GM13977 (cell line): ENCODE results near the gene SHROOM1.

Source experiments
- DNase-seq: peaks from one replicate; pipeline ENCODE4 v3.0.0; 2012; ENCODE audit warnings: low spot score
- in situ Hi-C: fragments of 300-500 bp; cut with MboI; formaldehyde crosslinking; loops from one replicate; pipeline ENCODE4 v1.12.0; 2022; ENCODE audit warnings: low sequenced_read_pairs, low pct_unique_long_range_greater_than_20kb, mixed read lengths, inconsistent platforms; ENCODE audit not compliant: unreplicated experiment
- TF ChIP-seq, protein P1 (sequence below): IDR thresholded peaks from 2 replicates; pipeline ENCODE4 v1.5.1; 2012; ENCODE audit warnings: mild to moderate bottlenecking, control low read depth; ENCODE audit not compliant: insufficient read depth; ENCODE audit errors: extremely low read depth, missing control alignments

Gene SHROOM1

DNA sequence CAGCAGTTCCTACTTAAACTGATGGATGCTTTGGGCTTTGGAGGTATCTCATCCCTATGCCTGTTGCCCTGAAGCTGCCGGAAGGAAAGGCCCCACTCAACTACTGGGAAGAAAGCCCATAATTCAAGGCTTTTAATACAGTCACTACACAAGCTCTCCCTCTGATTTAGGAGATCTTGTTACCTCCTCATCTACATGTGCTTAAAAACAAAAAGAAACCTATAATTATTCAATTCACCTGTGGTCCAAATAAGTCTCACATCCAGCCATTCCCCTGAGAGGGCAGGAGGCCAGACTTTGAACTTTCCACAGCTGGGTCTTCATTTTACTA lies 42.3 kb upstream of the SHROOM1 start:
- DNase-seq: no peak
- in situ Hi-C loops: no loop called here
- TF ChIP-seq, protein P1, sequence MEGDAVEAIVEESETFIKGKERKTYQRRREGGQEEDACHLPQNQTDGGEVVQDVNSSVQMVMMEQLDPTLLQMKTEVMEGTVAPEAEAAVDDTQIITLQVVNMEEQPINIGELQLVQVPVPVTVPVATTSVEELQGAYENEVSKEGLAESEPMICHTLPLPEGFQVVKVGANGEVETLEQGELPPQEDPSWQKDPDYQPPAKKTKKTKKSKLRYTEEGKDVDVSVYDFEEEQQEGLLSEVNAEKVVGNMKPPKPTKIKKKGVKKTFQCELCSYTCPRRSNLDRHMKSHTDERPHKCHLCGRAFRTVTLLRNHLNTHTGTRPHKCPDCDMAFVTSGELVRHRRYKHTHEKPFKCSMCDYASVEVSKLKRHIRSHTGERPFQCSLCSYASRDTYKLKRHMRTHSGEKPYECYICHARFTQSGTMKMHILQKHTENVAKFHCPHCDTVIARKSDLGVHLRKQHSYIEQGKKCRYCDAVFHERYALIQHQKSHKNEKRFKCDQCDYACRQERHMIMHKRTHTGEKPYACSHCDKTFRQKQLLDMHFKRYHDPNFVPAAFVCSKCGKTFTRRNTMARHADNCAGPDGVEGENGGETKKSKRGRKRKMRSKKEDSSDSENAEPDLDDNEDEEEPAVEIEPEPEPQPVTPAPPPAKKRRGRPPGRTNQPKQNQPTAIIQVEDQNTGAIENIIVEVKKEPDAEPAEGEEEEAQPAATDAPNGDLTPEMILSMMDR: no peak

DNA sequence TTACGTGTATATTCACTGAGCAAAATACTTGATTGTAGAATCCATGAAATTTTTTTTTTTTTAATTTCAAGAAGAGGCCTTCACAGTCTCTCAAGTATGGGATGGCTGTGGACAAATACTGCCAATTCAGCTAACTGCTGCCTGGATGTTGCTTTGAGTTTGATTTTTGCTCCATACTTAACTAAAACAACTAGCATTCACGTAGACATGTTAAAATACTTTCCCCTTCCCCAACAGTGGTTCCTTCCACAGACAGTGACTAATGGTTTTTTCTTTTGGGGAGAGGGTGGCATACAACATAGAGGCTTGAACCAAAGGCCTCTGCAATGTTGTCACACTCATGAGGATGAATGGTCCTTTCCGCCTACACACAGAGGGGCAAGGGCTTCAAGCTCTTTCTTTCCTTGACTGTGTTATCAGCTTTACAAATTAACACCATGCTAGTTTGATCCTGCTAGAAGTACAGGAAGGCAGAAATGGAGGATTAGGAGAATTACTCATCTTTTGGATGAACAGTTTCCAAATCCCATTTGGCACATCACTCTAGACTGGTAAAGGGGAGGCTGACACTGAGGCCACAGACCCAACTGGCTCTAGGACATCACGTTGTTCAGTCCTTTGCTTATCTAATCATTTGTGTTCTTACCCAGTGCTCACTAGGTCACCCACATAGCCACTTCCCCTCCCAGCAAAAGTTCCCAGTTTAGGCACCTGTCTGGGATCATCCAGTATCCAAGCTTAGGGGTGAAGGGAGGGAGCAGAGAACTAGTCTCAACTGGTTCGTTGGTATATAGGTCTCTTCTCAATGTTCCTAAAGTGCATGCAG lies 41.2 kb upstream of the SHROOM1 start:
- no peak for DNase-seq
- in situ Hi-C loops: no loop called here

DNA sequence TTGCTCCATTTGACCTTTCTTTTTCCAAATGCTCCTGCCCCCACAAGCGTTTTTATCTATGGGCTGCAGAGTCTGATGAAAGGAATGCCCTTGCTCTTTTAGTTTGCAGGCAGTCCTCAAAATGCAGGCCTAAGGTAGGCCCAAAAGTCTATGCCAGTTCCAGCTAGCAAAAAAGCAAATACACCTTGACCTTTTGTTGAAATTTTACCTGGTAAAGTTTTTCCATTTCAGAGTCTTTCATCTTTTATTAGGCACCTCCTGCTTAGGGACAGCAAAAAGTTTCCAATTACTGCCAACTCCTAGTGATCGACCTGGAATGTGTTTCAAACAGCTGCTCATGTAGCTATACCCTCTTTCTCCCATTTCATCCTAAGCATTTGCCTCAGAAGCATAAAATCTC lies 40.4 kb upstream of the SHROOM1 start:
- in situ Hi-C loops: no loop called here
- no peak for DNase-seq

More for the DNA sequence above, 41.2 kb upstream of the SHROOM1 start:
- TF ChIP-seq, protein P1: no peak

DNA sequence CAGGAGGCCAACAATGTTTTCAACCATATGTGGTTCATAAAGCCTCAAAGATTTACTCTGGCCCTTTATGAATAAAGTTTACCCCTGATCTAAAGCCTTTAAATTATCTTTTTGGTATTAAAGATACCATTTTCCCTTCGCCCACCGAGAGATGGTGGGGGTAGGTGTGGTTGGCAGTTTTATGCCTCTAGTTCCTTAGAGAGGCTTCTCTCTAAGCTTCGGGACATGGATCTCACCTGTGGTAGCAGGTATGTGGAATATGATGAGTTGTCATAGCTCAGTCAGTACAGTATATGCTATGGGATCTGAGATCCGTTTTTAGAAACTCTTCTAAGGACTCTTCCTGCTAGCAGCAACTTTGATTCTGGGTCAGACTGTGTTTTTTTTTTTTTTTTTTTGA lies 38.3 kb upstream of the SHROOM1 start:
- in situ Hi-C loops: no loop called here
- DNase-seq: no peak
- TF ChIP-seq, protein P1: no peak

More for the DNA sequence above, 40.4 kb upstream of the SHROOM1 start:
- TF ChIP-seq, protein P1: no peak

DNA sequence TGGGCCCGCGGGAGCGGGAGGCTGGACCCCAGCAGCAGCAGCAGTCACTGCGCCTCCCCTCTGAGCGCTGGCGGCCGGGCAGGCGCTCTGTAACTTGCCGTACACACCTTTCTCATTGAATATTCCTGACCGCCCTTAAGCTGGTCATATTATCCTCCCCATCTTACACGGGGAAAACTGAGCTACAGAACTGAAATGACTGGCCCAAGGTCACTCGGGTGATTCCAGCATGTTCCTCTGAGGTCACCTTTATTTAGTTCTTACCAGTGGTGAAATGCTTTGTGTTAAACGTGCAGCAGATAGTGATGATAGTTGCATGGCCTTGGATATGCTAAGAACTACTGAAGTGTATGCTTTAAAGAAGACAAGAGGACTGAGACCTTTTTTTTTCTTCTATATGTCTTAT lies 36.6 kb upstream of the SHROOM1 start:
- TF ChIP-seq, protein P1: no peak
- in situ Hi-C loops: no loop called here
- no peak for DNase-seq

DNA sequence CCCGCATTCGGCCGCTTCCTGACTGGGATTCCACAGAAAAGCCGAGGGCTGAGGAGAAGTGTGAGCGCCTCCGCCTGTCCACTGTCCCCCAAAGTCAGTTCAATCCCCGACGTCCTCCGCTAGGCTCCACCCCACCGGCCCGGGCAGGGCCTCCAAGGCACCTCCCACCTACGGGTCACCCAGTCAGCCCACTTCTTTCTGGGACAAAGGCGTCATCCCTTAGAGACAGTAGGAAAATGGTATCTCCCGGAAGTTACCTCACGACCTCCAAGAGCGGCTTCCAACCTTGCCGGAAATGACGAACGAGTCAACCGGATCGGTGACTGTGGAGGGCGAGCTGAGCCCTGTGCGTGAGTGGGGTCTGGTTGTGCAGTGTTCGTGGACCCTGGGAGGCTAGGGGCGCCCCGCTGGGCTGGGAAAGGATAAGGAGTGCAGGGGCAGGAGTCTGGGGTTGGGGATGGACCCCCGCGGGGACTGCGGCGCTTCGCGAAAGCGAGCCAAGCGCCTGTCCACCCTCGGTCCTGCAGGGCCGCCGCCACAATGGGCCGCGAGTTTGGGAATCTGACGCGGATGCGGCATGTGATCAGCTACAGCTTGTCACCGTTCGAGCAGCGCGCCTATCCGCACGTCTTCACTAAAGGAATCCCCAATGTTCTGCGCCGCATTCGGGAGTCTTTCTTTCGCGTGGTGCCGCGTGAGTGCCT lies 36.0 kb upstream of the SHROOM1 start, which contains the start of the genes GDF9 and UQCRQ:
GDF9 (minus strand) TSS at position 128 of the 704 bp plus-strand sequence. CDS start 1,936 bp downstream, outside the sequence.
UQCRQ (plus strand) TSS at position 301 of the 704 bp plus-strand sequence; CDS start at position 541, 240 bp downstream.
- DNase-seq: peak; percentile 96
- in situ Hi-C loops: no loop called here
- TF ChIP-seq, protein P1: peak; percentile 35
